Activated CD8-positive, alpha-beta T cell treated with anti-CD3 and anti-CD28 coated beads for 36 hours (primary cell): ENCODE measurements around the gene SLC5A9. TPM values are rescaled to one million over a fixed set of nuclear protein-coding genes. Genes with fewer than 3 reads are reported as not detected.

Experiments
- ATAC-seq: fragments of 200-7000 bp; cut with Tn5 transposase; one replicate; pipeline ENCODE4 v1.10.0; 2021; ENCODE audit warnings: mild to moderate bottlenecking, moderate library complexity
- CTCF ChIA-PET: fragments of 350-600 bp; sonication (Branson Sonifier 250); formaldehyde crosslinking; loops from one replicate; lab custom pipeline; 2021; ENCODE audit warnings: antibody characterized with exemption; lab: Charles Lee
- POLR2A ChIA-PET: fragments of 350-600 bp; sonication (Branson Sonifier 250); formaldehyde crosslinking; loops from one replicate; lab custom pipeline; 2021; ENCODE audit warnings: antibody characterized with exemption; lab: Charles Lee
- DNase-seq: peaks from one replicate; pipeline ENCODE4 v3.0.0-alpha.2; 2020
- H3K27ac Mint-ChIP-seq: one replicate; pipeline ENCODE4 v1.8.0; 2021; ENCODE audit warnings: mild to moderate bottlenecking, mixed read lengths
- H3K27me3 Mint-ChIP-seq: one replicate; pipeline ENCODE4 v1.8.0; 2021; ENCODE audit warnings: mixed read lengths
- H3K36me3 Mint-ChIP-seq: one replicate; pipeline ENCODE4 v1.8.0; 2021; ENCODE audit warnings: low read depth, mixed read lengths
- H3K4me1 Mint-ChIP-seq: one replicate; pipeline ENCODE4 v1.8.0; 2021; ENCODE audit warnings: low read depth, mixed read lengths
- H3K4me3 Mint-ChIP-seq: one replicate; pipeline ENCODE4 v1.8.0; 2021; ENCODE audit warnings: mild to moderate bottlenecking, moderate library complexity, mixed read lengths
- H3K9me3 Mint-ChIP-seq: one replicate; pipeline ENCODE4 v1.8.0; 2021; ENCODE audit warnings: mixed read lengths
- intact Hi-C: fragments of 100-400 bp; cut with micrococcal nuclease; formaldehyde crosslinking; loops from one replicate; pipeline ENCODE4 v1.10.0; 2022
- total RNA-seq, 2 experiments: library from RNA; stranded (reverse); gene quantifications; one replicate each; pipeline ENCODE4 v1.2.3, GENCODE V29; 2021
- TF ChIP-seq, protein P1 (sequence below): fragments of 200-600 bp; IDR thresholded peaks from one replicate; pipeline ENCODE4 v1.8.0; 2022; ENCODE audit warnings: antibody characterized with exemption, mild to moderate bottlenecking

The SLC5A9 gene
- total RNA-seq, 2 experiments from 2014 or later: not detected

- Mint-ChIP-seq H3K36me3 (no peaks in the 10 kb centered on the region), H3K9me3 (no peaks in the 10 kb centered on the region), H3K27me3 (no peaks in the 10 kb centered on the region), H3K4me3 (no peak overlapping the region), H3K4me1 (no peaks in the 10 kb centered on the region), H3K27ac (no peak overlapping the region)
- ChIA-PET CTCF (no interaction called here), POLR2A (no interaction called here)
- intact Hi-C loops: no loop called here
- ATAC-seq: no peak
- TF ChIP-seq, protein P1, sequence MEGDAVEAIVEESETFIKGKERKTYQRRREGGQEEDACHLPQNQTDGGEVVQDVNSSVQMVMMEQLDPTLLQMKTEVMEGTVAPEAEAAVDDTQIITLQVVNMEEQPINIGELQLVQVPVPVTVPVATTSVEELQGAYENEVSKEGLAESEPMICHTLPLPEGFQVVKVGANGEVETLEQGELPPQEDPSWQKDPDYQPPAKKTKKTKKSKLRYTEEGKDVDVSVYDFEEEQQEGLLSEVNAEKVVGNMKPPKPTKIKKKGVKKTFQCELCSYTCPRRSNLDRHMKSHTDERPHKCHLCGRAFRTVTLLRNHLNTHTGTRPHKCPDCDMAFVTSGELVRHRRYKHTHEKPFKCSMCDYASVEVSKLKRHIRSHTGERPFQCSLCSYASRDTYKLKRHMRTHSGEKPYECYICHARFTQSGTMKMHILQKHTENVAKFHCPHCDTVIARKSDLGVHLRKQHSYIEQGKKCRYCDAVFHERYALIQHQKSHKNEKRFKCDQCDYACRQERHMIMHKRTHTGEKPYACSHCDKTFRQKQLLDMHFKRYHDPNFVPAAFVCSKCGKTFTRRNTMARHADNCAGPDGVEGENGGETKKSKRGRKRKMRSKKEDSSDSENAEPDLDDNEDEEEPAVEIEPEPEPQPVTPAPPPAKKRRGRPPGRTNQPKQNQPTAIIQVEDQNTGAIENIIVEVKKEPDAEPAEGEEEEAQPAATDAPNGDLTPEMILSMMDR: no peak
- DNase-seq: no peak
Observed at GRCh38 chr1:48221657-48222056, 859 bp upstream of the SLC5A9 start.

- ChIA-PET POLR2A (no interaction called here), CTCF (interaction anchor here (0.8 kb wide), 1 partner anchor 20 kb away, joined by 3 read pairs; no protein-coding TSS in a partner anchor)
- no peaks in the 10 kb centered on the region for H3K9me3 Mint-ChIP-seq
- ATAC-seq: no peak
- no peaks in the 10 kb centered on the region for H3K4me1 Mint-ChIP-seq
- no peak overlapping the region for H3K4me3 Mint-ChIP-seq
- H3K27ac Mint-ChIP-seq: no peak overlapping the region
- no peak for DNase-seq
- TF ChIP-seq, protein P1: no peak
- H3K36me3 Mint-ChIP-seq: no peaks in the 10 kb centered on the region
- intact Hi-C loops: no loop called here
- no peaks in the 10 kb centered on the region for H3K27me3 Mint-ChIP-seq
Observed at GRCh38 chr1:48223366-48224240, 1.1 kb downstream of the SLC5A9 start.

- H3K27me3 Mint-ChIP-seq: no peaks in the 10 kb centered on the region
- no peak overlapping the region for H3K4me3 Mint-ChIP-seq
- H3K9me3 Mint-ChIP-seq: no peaks in the 10 kb centered on the region
- TF ChIP-seq, protein P1: no peak
- DNase-seq: no peak
- POLR2A ChIA-PET: no interaction called here
- ATAC-seq: no peak
- intact Hi-C loops: no loop called here
- H3K4me1 Mint-ChIP-seq: no peaks in the 10 kb centered on the region
- CTCF ChIA-PET: interaction anchor here (1.2 kb wide), 1 partner anchor 9 kb away, joined by 3 read pairs; no protein-coding TSS in a partner anchor
- no peak overlapping the region for H3K27ac Mint-ChIP-seq
- H3K36me3 Mint-ChIP-seq: no peaks in the 10 kb centered on the region
Observed at GRCh38 chr1:48224791-48225190, 2.3 kb downstream of the SLC5A9 start.

GRCh38 chr1:48225579-48225978 lies 3.1 kb downstream of the SLC5A9 start:
- ChIA-PET POLR2A (no interaction called here), CTCF (interaction anchor here (1.1 to 1.4 kb wide), 2 partner anchors 10 to 23 kb away, joined by 3 to 4 read pairs; no protein-coding TSS in a partner anchor)
- Mint-ChIP-seq H3K4me1 (no peaks in the 10 kb centered on the region), H3K4me3 (no peak overlapping the region), H3K27ac (no peak overlapping the region), H3K36me3 (no peaks in the 10 kb centered on the region), H3K9me3 (no peaks in the 10 kb centered on the region), H3K27me3 (no peaks in the 10 kb centered on the region)
- TF ChIP-seq, protein P1: no peak
- no peak for DNase-seq
- no peak for ATAC-seq
- intact Hi-C loops: no loop called here
